ENCODE measurements around the gene PSMD13. TPM values are rescaled to one million over a fixed set of nuclear protein-coding genes. Genes with fewer than 3 reads are reported as not detected.

Gene PSMD13
- total and polyA plus RNA-seq, 2 of the 4 experiments (the other 2 are of a cell fraction), result 177 to 217 TPM

DNA sequence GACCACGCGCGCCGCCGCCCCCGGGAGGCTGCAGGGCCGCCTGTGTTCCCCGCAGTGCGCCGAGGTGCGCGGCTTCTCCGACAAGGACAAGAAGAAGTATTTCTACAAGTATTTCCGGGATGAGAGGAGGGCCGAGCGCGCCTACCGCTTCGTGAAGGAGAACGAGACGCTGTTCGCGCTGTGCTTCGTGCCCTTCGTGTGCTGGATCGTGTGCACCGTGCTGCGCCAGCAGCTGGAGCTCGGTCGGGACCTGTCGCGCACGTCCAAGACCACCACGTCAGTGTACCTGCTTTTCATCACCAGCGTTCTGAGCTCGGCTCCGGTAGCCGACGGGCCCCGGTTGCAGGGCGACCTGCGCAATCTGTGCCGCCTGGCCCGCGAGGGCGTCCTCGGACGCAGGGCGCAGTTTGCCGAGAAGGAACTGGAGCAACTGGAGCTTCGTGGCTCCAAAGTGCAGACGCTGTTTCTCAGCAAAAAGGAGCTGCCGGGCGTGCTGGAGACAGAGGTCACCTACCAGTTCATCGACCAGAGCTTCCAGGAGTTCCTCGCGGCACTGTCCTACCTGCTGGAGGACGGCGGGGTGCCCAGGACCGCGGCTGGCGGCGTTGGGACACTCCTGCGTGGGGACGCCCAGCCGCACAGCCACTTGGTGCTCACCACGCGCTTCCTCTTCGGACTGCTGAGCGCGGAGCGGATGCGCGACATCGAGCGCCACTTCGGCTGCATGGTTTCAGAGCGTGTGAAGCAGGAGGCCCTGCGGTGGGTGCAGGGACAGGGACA, 44.1 kb downstream of the PSMD13 start (continued):
- TF ChIP-seq NFE2L2 (IDR thresholded peaks at IDR 0.05; ENCODE audit: low read depth, low read length), result no peak

DNA sequence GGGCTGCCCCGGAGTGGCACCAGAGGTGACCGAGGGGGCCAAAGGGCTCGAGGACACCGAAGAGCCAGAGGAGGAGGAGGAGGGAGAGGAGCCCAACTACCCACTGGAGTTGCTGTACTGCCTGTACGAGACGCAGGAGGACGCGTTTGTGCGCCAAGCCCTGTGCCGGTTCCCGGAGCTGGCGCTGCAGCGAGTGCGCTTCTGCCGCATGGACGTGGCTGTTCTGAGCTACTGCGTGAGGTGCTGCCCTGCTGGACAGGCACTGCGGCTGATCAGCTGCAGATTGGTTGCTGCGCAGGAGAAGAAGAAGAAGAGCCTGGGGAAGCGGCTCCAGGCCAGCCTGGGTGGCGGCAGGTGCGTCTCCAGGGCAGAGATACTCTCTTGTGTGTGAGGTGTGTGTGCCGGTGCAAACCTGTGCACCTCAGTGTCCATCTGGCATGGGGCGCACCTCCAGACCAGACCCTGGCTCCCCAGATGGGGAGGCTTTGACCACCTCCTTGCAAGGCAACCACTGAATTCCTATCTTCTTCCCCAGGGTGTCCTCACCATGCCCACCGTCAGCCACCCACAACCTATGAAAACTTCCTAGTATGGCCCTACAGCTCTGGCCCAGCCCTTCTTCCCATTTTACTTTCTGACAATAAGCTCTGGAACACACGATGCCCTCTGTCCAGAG, 44.8 kb downstream of the PSMD13 start:
- in situ Hi-C loops (cut with MboI; ENCODE audit: low sequenced_read_pairs), result loop anchor here (10.0 kb wide), 1 partner anchor 57 kb away; no protein-coding TSS in a partner anchor
- Histone ChIP-seq H2BK20ac (ENCODE audit: low read depth, low read length) (no peak overlapping the region), H2BK120ac (ENCODE audit: low read depth, low read length) (no peak overlapping the region), H2AK9ac (replicated peaks; ENCODE audit: low read depth, low read length, poor library complexity) (no peak overlapping the region), H2BK15ac (ENCODE audit: low read depth, low read length) (no peak overlapping the region), H3K9me1 (ENCODE audit: insufficient read depth, low read length) (no peaks in the 10 kb centered on the region), H3K23ac (ENCODE audit: low read depth, low read length) (no peak overlapping the region), H3K18ac (ENCODE audit: low read depth, low read length) (no peak overlapping the region), H3K4me2 (ENCODE audit: low read depth, low read length) (no peak overlapping the region), H3K56ac (ENCODE audit: extremely low read depth, insufficient read depth, low read length) (no peak overlapping the region), H3K4ac (ENCODE audit: low read depth, low read length) (no peak overlapping the region), H3K27ac (ENCODE audit: insufficient read depth, low read length) (no peak overlapping the region), H2AFZ (replicated peaks; ENCODE audit: low read length, poor library complexity) (no peak overlapping the region), H3K27me3 (ENCODE audit: control insufficient read depth, insufficient read depth, low read length) (peaks cover 70% of the 10 kb centered on the region), H2BK5ac (ENCODE audit: low read depth, low read length, poor library complexity, severe bottlenecking) (no peak overlapping the region), H3K9me3 (ENCODE audit: control insufficient read depth, insufficient read depth, low read length) (peaks cover 4% of the 10 kb centered on the region), H2AK5ac (ENCODE audit: low read depth, low read length) (no peak overlapping the region), H3K4me1 (ENCODE audit: control insufficient read depth, insufficient read depth, low read length) (no peaks in the 10 kb centered on the region), H3K36me3 (ENCODE audit: control insufficient read depth, insufficient read depth, low read length) (no peaks in the 10 kb centered on the region), H3K9ac (ENCODE audit: low read depth, low read length) (no peak overlapping the region), H3K79me1 (ENCODE audit: low read depth in 1 of 2, low read length in 2 of 2) (no peaks in the 10 kb centered on the region), H4K91ac (ENCODE audit: insufficient read depth, low read depth, low read length) (no peak overlapping the region), H4K5ac (ENCODE audit: low read depth, low read length) (no peak overlapping the region), H3K4me3 (ENCODE audit: insufficient read depth, low read depth, low read length) (no peak overlapping the region), H3K14ac (replicated peaks; ENCODE audit: low read depth, low read length) (no peak overlapping the region), H4K20me1 (ENCODE audit: insufficient read depth, low read length) (no peaks in the 10 kb centered on the region), H4K8ac (ENCODE audit: low read depth in 2 of 2, low read length in 2 of 2) (no peak overlapping the region)
- no peak for TF ChIP-seq RAD21 (IDR thresholded peaks at IDR 0.05; ENCODE audit: low read length)
- no peak for TF ChIP-seq MAZ (IDR thresholded peaks at IDR 0.05; ENCODE audit: borderline replicate concordance, low read depth, low read length)
- ATAC-seq (ENCODE audit: low read depth) (no peak), DNase-seq (no peak)
- ChIA-PET CTCF (interaction anchor here (0.6 kb wide), 1 partner anchor 19 kb away, joined by 7 read pairs; no protein-coding TSS in a partner anchor), POLR2A (ENCODE audit: unreplicated experiment) (no interaction called here)
- 23% methylated on average over 10 of the region's 26 CpGs; no CpG with 5 or more reads in 1 of the 2 experiments for WGBS, 2 experiments (ENCODE audit: extremely low coverage in 2 of 2, insufficient read length in 1 of 2)
- dilution Hi-C loops (cut with HindIII; ENCODE audit: low sequenced_read_pairs, unreplicated experiment), result no loop called here
- intact Hi-C loops (cut with micrococcal nuclease), result no loop called here
- no TSS peak for BruUV-seq (replicated peaks)
